Parathyroid adenoma (tissue), 2 donors: ENCODE measurements around the gene PAX2.
A peak's percentile ranks its signal among the peaks of the same experiment; 100 is the strongest.

Source experiments
- H2AFZ ChIP-seq: fragments of 300-600 bp; sonication (generic); one replicate; pipeline ENCODE4 v1.7.0; 2017; ENCODE audit warnings: antibody characterized with exemption, mild to moderate bottlenecking
- H3K27ac ChIP-seq: fragments of 300-600 bp; sonication (generic); one replicate; pipeline ENCODE4 v1.7.0; 2017
- H3K27me3 ChIP-seq: fragments of 300-600 bp; sonication (generic); one replicate; pipeline ENCODE4 v1.7.0; 2017; ENCODE audit warnings: low read length; ENCODE audit not compliant: control insufficient read depth, insufficient read depth
- H3K36me3 ChIP-seq: fragments of 300-600 bp; sonication (generic); one replicate; pipeline ENCODE4 v1.7.0; 2017; ENCODE audit warnings: low read length; ENCODE audit not compliant: control insufficient read depth, insufficient read depth
- H3K4me1 ChIP-seq: fragments of 300-600 bp; sonication (generic); one replicate; pipeline ENCODE4 v1.7.0; 2017; ENCODE audit warnings: control low read depth
- H3K4me2 ChIP-seq: fragments of 300-600 bp; sonication (generic); one replicate; pipeline ENCODE4 v1.7.0; 2017; ENCODE audit warnings: low read length
- H3K4me3 ChIP-seq: fragments of 300-600 bp; sonication (generic); one replicate; pipeline ENCODE4 v1.7.0; 2017; ENCODE audit warnings: low read depth, low read length
- H3K79me2 ChIP-seq: fragments of 300-600 bp; sonication (generic); one replicate; pipeline ENCODE4 v1.7.0; 2017; ENCODE audit warnings: control low read depth
- H3K9ac ChIP-seq: fragments of 300-600 bp; sonication (generic); one replicate; pipeline ENCODE4 v1.7.0; 2017; ENCODE audit warnings: mild to moderate bottlenecking
- H3K9me3 ChIP-seq: fragments of 300-600 bp; sonication (generic); one replicate; pipeline ENCODE4 v1.7.0; 2017; ENCODE audit warnings: low read length; ENCODE audit not compliant: control insufficient read depth
- CTCF ChIP-seq: fragments of 300-600 bp; sonication (generic); IDR thresholded peaks from one replicate; pipeline ENCODE4 v1.7.0; 2017; ENCODE audit warnings: antibody characterized with exemption, mild to moderate bottlenecking
- donor health status: primary hyperparathyroidism.

Gene PAX2

GRCh38 chr10:100705139-100705538 is 40.2 kb upstream of the PAX2 start:
- no peak overlapping the region for H3K9ac ChIP-seq
- no peak overlapping the region for H3K4me2 ChIP-seq
- no peaks in the 10 kb centered on the region for H3K36me3 ChIP-seq
- H2AFZ ChIP-seq, result no peak overlapping the region
- no peaks in the 10 kb centered on the region for H3K27me3 ChIP-seq
- TF ChIP-seq CTCF, result no peak
- H3K4me3 ChIP-seq, result no peak overlapping the region
- H3K79me2 ChIP-seq, result no peaks in the 10 kb centered on the region
- no peak overlapping the region for H3K27ac ChIP-seq
- H3K4me1 ChIP-seq, result peaks cover under 1% of the 10 kb centered on the region
- H3K9me3 ChIP-seq, result no peaks in the 10 kb centered on the region

- no peak overlapping the region for H2AFZ ChIP-seq
- no peaks in the 10 kb centered on the region for H3K79me2 ChIP-seq
- no peak overlapping the region for H3K9ac ChIP-seq
- peaks cover 3% of the 10 kb centered on the region for H3K4me1 ChIP-seq
- no peak overlapping the region for H3K4me2 ChIP-seq
- no peaks in the 10 kb centered on the region for H3K27me3 ChIP-seq
- H3K36me3 ChIP-seq, result no peaks in the 10 kb centered on the region
- H3K9me3 ChIP-seq, result no peaks in the 10 kb centered on the region
- H3K4me3 ChIP-seq, result no peak overlapping the region
- H3K27ac ChIP-seq, result no peak overlapping the region
- no peak for TF ChIP-seq CTCF
Observed at GRCh38 chr10:100707261-100707848, 38.0 kb upstream of the PAX2 start.

DNA sequence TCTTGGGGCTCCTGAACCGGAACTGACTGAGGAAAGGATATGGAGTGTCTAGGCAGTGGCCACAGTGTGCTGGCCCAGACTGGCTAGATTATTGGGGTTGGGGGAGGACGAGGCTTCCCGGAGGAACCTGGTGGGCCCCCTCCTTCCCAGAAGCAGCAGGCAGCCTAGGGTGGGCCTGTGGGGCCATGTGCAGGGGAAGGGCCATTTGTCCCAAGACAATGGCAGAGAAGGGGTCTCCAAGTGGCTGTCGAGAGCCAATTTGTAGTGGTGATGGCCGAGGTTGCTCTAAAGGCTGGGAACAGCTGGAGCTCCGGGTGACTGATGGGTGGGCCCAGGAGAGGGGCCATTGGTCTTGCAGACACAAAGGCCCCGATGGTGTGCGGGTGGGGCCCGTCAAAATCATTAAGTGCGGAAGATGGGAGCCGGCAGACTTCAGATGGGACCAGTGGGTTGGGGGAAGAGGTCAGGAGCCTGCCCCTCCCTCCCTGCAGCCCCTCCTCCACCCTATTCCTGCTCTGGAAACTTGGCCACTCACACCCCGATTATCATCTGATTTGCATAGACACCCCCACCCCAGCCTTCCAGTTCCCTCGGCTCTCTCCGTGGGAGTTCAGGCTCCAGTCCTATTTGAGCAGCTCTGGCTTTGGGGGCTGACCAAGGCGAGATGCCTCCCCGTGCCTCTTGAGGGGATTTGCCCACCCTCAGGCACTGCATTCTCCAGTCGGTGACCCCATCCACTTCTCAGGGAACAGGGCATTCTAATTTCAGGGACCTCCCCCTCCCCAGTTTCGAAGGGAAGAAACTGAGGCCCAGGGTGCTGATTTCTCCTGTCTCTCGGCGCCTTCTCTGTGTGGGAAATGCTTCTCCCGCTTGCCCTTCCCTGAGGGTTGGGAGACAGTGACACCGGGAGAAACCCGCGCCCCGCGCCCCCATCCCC is 36.0 kb upstream of the PAX2 start:
- H3K27ac ChIP-seq, result no peak overlapping the region
- no peak overlapping the region for H3K4me2 ChIP-seq
- no peaks in the 10 kb centered on the region for H3K36me3 ChIP-seq
- H3K27me3 ChIP-seq, result peaks cover 5% of the 10 kb centered on the region
- no peak overlapping the region for H3K4me3 ChIP-seq
- no peak for TF ChIP-seq CTCF
- no peak overlapping the region for H3K9ac ChIP-seq
- H3K9me3 ChIP-seq, result no peaks in the 10 kb centered on the region
- H2AFZ ChIP-seq, result no peak overlapping the region
- H3K79me2 ChIP-seq, result no peaks in the 10 kb centered on the region
- H3K4me1 ChIP-seq, result peaks cover 3% of the 10 kb centered on the region

- peaks cover 5% of the 10 kb centered on the region for H3K27me3 ChIP-seq
- H3K4me1 ChIP-seq, result peaks cover 3% of the 10 kb centered on the region
- H3K4me2 ChIP-seq, result no peak overlapping the region
- H3K79me2 ChIP-seq, result no peaks in the 10 kb centered on the region
- no peaks in the 10 kb centered on the region for H3K9me3 ChIP-seq
- no peaks in the 10 kb centered on the region for H3K36me3 ChIP-seq
- TF ChIP-seq CTCF, result no peak
- no peak overlapping the region for H3K4me3 ChIP-seq
- peak overlapping the region; percentile 69 for H2AFZ ChIP-seq
- H3K27ac ChIP-seq, result no peak overlapping the region
- no peak overlapping the region for H3K9ac ChIP-seq
Observed at GRCh38 chr10:100710151-100710871, 35.1 kb upstream of the PAX2 start.
